B cell (primary cell): Measurements from ENCODE around the gene VAMP7. TPM values are rescaled to one million over a fixed set of nuclear protein-coding genes. Genes with fewer than 3 reads are reported as not detected.

Experiments
- ATAC-seq: fragments of 200-7000 bp; cut with Tn5 transposase; one replicate; pipeline ENCODE4 v1.10.0; 2021; ENCODE audit warnings: low read depth, mild to moderate bottlenecking, moderate number of reproducible peaks, moderate library complexity
- CTCF ChIA-PET: fragments of 350-600 bp; sonication (Branson Sonifier 250); formaldehyde crosslinking; loops from one replicate; lab custom pipeline; 2021; ENCODE audit warnings: antibody characterized with exemption, inconsistent platforms; lab: Charles Lee
- POLR2A ChIA-PET: fragments of 350-600 bp; sonication (Branson Sonifier 250); formaldehyde crosslinking; loops from one replicate; lab custom pipeline; 2021; ENCODE audit warnings: antibody characterized with exemption; lab: Charles Lee
- DNase-seq: peaks from one replicate; pipeline ENCODE4 v3.0.0; 2013
- H2AFZ ChIP-seq: 2 replicates; pipeline ENCODE4 v1.6.1; 2012; ENCODE audit warnings: mild to moderate bottlenecking, low read depth, low read length; ENCODE audit not compliant: insufficient read depth, poor library complexity, severe bottlenecking
- H3K27ac ChIP-seq, 2 donors: 1 replicate in 1 of 2; 2 replicates in 1 of 2; pipeline ENCODE4 v1.5.1; 2012 to 2013; ENCODE audit warnings: low read length in 2 of 2, mild to moderate bottlenecking in 2 of 2, moderate library complexity in 1 of 2
- H3K27me3 ChIP-seq, 4 experiments: fragments of 200-600 bp in 1 of 4; sonication (generic) in 1 of 4; replicated peaks in 1 of 4; 1 replicate in 2 of 4; 2 replicates in 2 of 4; pipeline versions ENCODE4 v1.6.1 to v1.7.0; 2013 to 2016; ENCODE audit warnings: low read length in 3 of 4, mild to moderate bottlenecking in 2 of 4, mixed read lengths in 1 of 4, moderate library complexity in 1 of 4; ENCODE audit not compliant: insufficient read depth in 4 of 4, control insufficient read depth in 3 of 4; ENCODE audit errors: control extremely low read depth in 1 of 4
- H3K36me3 ChIP-seq, 2 experiments: replicated peaks in 1 of 2; 1 replicate in 1 of 2; 2 replicates in 1 of 2; pipeline versions ENCODE4 v1.6.1 to v1.7.1; 2013; ENCODE audit warnings: low read length in 1 of 2; ENCODE audit not compliant: insufficient read depth in 2 of 2, control insufficient read depth in 1 of 2; ENCODE audit errors: control extremely low read depth in 1 of 2, extremely low read depth in 1 of 2
- H3K4me1 ChIP-seq, 2 donors: fragments of 200-600 bp in 1 of 2; sonication (generic) in 1 of 2; 1 replicate in 1 of 2; 2 replicates in 1 of 2; pipeline versions ENCODE4 v1.5.1 to v1.6.1; 2013 to 2017; ENCODE audit warnings: low read length in 2 of 2; ENCODE audit not compliant: control insufficient read depth in 2 of 2, insufficient read depth in 2 of 2
- H3K4me2 ChIP-seq: replicated peaks from 2 replicates; pipeline ENCODE3; 2012; ENCODE audit warnings: mild to moderate bottlenecking, low read depth, low read length; ENCODE audit not compliant: poor library complexity, severe bottlenecking
- H3K4me3 ChIP-seq, 5 experiments: fragments of 200-600 bp in 1 of 5; sonication (generic) in 1 of 5; 1 replicate in 3 of 5; 2 replicates in 2 of 5; pipeline versions ENCODE4 v1.5.1 to v1.7.0; 2011 to 2016; ENCODE audit warnings: low read length in 4 of 5, mild to moderate bottlenecking in 4 of 5, low read depth in 2 of 5, control low read depth in 1 of 5, moderate library complexity in 1 of 5; ENCODE audit not compliant: insufficient read depth in 1 of 5; ENCODE audit errors: control extremely low read depth in 1 of 5, extremely low read depth in 1 of 5
- H3K79me2 ChIP-seq: fragments of 200-600 bp; sonication (generic); one replicate; pipeline ENCODE4 v1.6.0; 2016; ENCODE audit warnings: low read length; ENCODE audit not compliant: control insufficient read depth, insufficient read depth
- H3K9ac ChIP-seq: fragments of 200-600 bp; sonication (generic); 2 replicates; pipeline ENCODE4 v1.6.1; 2017; ENCODE audit warnings: mild to moderate bottlenecking, low read length, moderate library complexity
- H3K9me3 ChIP-seq, 3 donors: one replicate each; pipeline versions ENCODE4 v1.6.1 to v1.7.1; 2013; ENCODE audit warnings: low read length in 2 of 3; ENCODE audit not compliant: control insufficient read depth in 2 of 3, insufficient read depth in 1 of 3; ENCODE audit errors: control extremely low read depth in 1 of 3
- H4K20me1 ChIP-seq: 2 replicates; pipeline ENCODE4 v1.6.0; 2012; ENCODE audit warnings: mild to moderate bottlenecking, low read length; ENCODE audit not compliant: insufficient read depth, control insufficient read depth, poor library complexity, severe bottlenecking
- H3K27ac Mint-ChIP-seq: one replicate; pipeline ENCODE4 v1.8.0; 2021; ENCODE audit warnings: mixed read lengths
- H3K27me3 Mint-ChIP-seq: one replicate; pipeline ENCODE4 v1.8.0; 2021; ENCODE audit warnings: mixed read lengths
- H3K4me1 Mint-ChIP-seq: one replicate; pipeline ENCODE4 v1.8.0; 2021; ENCODE audit warnings: mixed read lengths
- H3K4me3 Mint-ChIP-seq: one replicate; pipeline ENCODE4 v1.8.0; 2021; ENCODE audit warnings: mixed read lengths
- H3K9me3 Mint-ChIP-seq: one replicate; pipeline ENCODE4 v1.8.0; 2022; ENCODE audit warnings: mixed read lengths; ENCODE audit not compliant: insufficient read depth
- EZH2 ChIP-seq: IDR thresholded peaks from 2 replicates; pipeline ENCODE4 v1.6.1; 2012; ENCODE audit warnings: borderline replicate concordance, low read depth, mild to moderate bottlenecking, moderate library complexity, low read length; ENCODE audit not compliant: insufficient read depth, poor library complexity, severe bottlenecking
- WGBS: methylation state at CpG from one replicate; pipeline ENCODE4 v1.1.5; 2013; ENCODE audit warnings: missing lambda C conversion rate; ENCODE audit not compliant: insufficient coverage; 5-methylcytosine and 5-hydroxymethylcytosine counted together
- intact Hi-C: fragments of 100-400 bp; cut with micrococcal nuclease; formaldehyde crosslinking; loops from one replicate; pipeline ENCODE4 v1.10.0; 2022
- polyA plus RNA-seq: library from polyadenylated mRNA; depleted of rRNA; stranded (reverse); fragments of >200 nt; gene quantifications from 2 replicates; pipeline ENCODE4 v1.2.3, GENCODE V29; 2012
- total RNA-seq, 2 donors: library from RNA; stranded (reverse); fragments of 120-200 nt in 1 of 2; gene quantifications; 1 replicate in 1 of 2; 2 replicates in 1 of 2; pipeline versions ENCODE4 v1.2.3 to v1.2.4, GENCODE V29; 2013 to 2022
- TF ChIP-seq, protein P1 (sequence below): fragments of 200-600 bp; IDR thresholded peaks from one replicate; pipeline ENCODE4 v1.8.0; 2022; ENCODE audit warnings: antibody characterized with exemption, mild to moderate bottlenecking

The VAMP7 gene
- total and polyA plus RNA-seq, 2 donors (not counting 1 experiment from before 2014, with no cell fraction given), result 8.8 to 19.7 TPM

- H3K4me1 ChIP-seq, result no peaks in the 10 kb centered on the region
- H3K36me3 ChIP-seq, result no peaks in the 10 kb centered on the region
- H2AFZ ChIP-seq, result no peak overlapping the region
- DNase-seq (no peak), ATAC-seq (no peak)
- Mint-ChIP-seq H3K27ac (no peak overlapping the region), H3K27me3 (no peaks in the 10 kb centered on the region), H3K9me3 (peaks cover 7% of the 10 kb centered on the region), H3K4me3 (no peak overlapping the region), H3K4me1 (no peaks in the 10 kb centered on the region)
- no peak overlapping the region for H3K9ac ChIP-seq
- TF ChIP-seq, protein P1, sequence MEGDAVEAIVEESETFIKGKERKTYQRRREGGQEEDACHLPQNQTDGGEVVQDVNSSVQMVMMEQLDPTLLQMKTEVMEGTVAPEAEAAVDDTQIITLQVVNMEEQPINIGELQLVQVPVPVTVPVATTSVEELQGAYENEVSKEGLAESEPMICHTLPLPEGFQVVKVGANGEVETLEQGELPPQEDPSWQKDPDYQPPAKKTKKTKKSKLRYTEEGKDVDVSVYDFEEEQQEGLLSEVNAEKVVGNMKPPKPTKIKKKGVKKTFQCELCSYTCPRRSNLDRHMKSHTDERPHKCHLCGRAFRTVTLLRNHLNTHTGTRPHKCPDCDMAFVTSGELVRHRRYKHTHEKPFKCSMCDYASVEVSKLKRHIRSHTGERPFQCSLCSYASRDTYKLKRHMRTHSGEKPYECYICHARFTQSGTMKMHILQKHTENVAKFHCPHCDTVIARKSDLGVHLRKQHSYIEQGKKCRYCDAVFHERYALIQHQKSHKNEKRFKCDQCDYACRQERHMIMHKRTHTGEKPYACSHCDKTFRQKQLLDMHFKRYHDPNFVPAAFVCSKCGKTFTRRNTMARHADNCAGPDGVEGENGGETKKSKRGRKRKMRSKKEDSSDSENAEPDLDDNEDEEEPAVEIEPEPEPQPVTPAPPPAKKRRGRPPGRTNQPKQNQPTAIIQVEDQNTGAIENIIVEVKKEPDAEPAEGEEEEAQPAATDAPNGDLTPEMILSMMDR, result no peak
- TF ChIP-seq EZH2, result no peak
- intact Hi-C loops, result no loop called here
- ChIA-PET CTCF (no interaction called here), POLR2A (no interaction called here)
- no peak overlapping the region for H3K27ac ChIP-seq
- 80% methylated on average over 5 of the region's 5 CpGs for WGBS
- no peaks in the 10 kb centered on the region for H3K79me2 ChIP-seq
- H3K27me3 ChIP-seq, result no peaks in the 10 kb centered on the region
- H3K9me3 ChIP-seq, result peaks cover 0 to 9% (median 3%) of the 10 kb centered on the region in 3 donors
- no peak overlapping the region for H3K4me3 ChIP-seq
- H4K20me1 ChIP-seq, result no peaks in the 10 kb centered on the region
- no peak overlapping the region for H3K4me2 ChIP-seq
Measured at GRCh38 chrX:155959018-155959587, 78.0 kb downstream of the VAMP7 start.

DNA sequence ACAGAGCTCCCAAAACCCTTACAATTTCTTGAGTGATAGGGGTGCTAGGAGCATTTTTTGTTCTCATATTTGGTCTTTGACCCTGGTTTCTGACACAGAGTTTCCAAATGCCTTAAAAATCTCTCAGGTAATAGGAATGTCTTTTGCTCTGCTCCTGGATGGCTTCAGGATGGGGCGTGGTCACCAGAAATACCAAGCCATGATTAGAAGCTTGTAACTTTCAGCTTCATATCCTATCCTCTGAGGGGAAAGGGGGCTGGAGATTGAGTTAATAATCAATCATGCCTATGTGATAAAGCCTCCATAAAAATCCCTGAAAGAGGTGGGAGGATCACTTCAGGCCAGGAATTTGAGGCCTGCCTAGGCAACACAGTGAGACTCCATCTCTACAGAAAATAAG is 81.8 kb downstream of the VAMP7 start:
- DNase-seq (no peak), ATAC-seq (no peak)
- Histone ChIP-seq H3K4me2 (no peak overlapping the region), H4K20me1 (no peaks in the 10 kb centered on the region), H3K27ac (no peak overlapping the region), H3K79me2 (no peaks in the 10 kb centered on the region), H3K4me1 (no peaks in the 10 kb centered on the region), H3K4me3 (no peak overlapping the region), H3K9me3 (peaks cover 0 to 3% (median 0%) of the 10 kb centered on the region in 3 donors), H3K9ac (no peak overlapping the region), H2AFZ (no peak overlapping the region), H3K36me3 (no peaks in the 10 kb centered on the region), H3K27me3 (no peaks in the 10 kb centered on the region)
- H3K27ac Mint-ChIP-seq, result no peak overlapping the region
- H3K27me3 Mint-ChIP-seq, result no peaks in the 10 kb centered on the region
- intact Hi-C loops, result no loop called here
- peaks cover 6% of the 10 kb centered on the region for H3K9me3 Mint-ChIP-seq
- no CpG with 5 or more reads among the region's 1 CpG for WGBS
- POLR2A ChIA-PET, result no interaction called here
- CTCF ChIA-PET, result no interaction called here
- no peaks in the 10 kb centered on the region for H3K4me1 Mint-ChIP-seq
- H3K4me3 Mint-ChIP-seq, result no peak overlapping the region
- TF ChIP-seq EZH2, result no peak
- TF ChIP-seq, protein P1, result no peak
